CMK (cell line): ENCODE measurements around the gene VPS35.
A peak's percentile ranks its signal among the peaks of the same experiment; 100 is the strongest.

Experiments
- DNase-seq: peaks from one replicate; pipeline ENCODE4 v3.0.0-alpha.2; 2010; ENCODE audit warnings: low read depth

The VPS35 gene

DNA sequence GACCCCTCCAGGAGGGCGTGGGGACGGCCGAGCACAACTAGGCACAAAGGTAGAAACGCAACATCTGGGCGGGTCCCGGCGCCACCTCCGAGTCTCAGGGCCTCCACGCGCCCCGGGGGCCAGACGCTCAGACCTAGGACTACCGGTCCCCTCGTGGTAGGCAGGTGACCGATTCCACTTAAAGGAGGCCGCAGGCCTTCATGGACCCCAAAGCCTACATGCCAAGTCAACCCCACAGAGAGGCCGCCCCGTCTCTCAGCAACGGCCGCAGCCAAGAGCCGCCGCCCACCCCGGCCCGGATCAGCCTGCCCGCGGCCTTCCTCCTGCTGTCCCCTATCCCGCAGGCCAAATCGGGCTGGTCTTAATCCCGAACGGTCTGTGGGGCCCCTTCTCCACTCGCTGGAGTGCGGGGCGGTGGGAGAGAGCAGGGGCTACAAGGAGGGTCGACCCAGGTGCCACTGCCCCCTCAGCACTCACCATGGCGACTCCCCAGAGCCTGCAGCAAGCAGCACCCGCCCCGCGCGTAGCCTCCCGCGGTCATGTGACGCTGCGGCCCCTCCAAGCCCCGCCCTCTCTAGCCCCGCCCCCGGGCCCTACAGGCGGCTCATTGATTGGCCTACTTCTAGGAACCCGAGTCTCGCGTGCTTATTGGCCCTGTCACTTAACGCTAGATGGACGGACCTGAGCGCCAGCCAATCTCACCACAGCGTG lies at the start of gene VPS35:
TSS of gene VPS35 (minus strand) at position 525 of the 711 bp plus-strand sequence. CDS start at position 480, 45 bp downstream.
- DNase-seq = peak; percentile 91

DNA sequence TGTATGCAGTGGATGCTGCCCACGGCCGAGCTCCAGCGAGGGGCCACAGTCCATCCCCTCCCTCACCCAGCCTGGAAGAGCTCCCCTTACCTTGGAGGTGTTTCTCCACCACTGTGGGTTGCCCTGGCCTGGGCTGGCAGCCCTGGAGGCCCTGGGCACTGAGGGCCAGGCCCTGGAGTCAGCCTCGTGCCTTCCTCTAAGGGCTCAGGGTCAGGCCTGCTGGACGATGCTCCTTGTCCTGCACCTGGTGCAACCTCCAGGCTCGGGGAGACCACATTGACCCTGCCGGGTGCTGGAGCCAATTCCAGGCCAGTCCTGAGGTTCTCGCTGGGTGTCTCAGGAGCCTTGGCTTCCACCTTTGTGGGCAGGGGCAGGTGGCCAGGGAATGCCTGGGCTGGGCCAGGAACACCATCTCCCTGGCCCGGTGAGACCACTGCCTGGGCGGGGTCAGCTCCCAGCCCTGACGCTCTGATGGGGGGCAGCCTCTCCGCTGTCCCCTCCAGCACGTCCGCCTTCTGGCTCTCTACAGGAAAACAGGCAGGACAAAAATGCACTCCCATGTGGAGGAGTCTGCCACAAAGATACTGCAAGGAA lies 48.7 kb upstream of the VPS35 start:
- DNase-seq = no peak

DNA sequence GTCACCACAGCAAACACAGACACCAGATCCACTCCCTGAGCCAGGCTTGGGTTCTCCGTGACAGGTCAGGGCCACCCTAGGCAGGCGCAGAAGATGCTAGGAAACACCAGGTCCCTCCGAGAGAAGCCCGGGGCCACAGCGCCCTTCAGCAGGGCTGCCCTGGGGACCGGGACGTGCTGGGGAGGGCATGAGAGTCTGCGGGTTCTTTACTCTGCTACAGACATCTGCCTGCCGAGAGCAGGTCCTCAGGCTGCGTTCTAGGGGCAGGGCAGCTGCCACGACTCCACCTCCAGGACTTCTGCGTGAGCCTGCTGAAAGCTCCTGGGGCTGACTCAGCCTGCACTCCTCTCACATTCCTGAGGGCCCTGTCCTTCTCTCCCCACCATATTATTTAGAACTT lies 47.7 kb upstream of the VPS35 start:
- DNase-seq = no peak

DNA sequence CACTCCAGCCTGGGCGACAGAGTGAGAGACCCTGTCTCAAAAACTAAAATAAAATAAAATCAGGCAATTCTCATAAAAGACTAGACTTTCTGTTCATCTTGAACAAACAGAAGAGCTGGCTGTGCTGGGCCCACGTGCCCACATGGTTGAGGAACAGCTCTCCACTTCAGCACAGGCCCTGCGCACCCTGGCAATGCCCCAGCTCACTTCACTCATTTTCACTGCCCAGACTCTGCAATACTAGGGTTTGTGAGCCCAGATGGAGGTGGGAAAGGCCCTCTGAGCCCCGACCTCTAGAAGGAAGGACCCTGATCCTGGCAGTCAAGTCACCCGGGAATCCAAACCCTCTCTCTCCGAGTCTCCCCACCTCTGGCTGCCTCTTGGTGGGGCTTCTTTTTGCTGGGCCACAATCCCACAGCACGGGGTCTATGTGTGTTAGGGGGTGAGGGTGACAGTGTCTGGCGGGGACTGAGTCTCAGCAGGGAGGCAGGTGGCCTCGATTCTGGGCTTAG lies 44.4 kb upstream of the VPS35 start:
- DNase-seq = no peak

DNA sequence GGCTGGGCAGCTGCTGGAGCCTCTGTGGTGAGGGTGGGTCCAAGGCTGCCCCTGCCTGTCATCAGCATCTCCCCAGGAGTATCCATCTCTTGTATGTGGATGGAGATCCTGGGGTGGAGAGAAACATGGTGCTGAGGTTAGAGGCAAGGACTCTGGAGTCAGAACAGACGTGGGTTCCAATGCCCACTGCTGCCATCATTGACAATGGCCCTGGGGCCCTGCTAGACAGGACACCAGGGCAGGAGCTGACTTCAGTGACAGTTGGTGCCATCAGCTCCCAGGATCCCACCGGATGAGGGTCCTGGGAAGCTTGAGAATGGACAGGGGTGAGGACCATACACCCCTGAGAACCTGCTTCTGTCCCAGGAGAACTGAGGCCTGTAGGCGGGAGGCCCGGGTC lies 43.6 kb upstream of the VPS35 start:
- DNase-seq = no peak

DNA sequence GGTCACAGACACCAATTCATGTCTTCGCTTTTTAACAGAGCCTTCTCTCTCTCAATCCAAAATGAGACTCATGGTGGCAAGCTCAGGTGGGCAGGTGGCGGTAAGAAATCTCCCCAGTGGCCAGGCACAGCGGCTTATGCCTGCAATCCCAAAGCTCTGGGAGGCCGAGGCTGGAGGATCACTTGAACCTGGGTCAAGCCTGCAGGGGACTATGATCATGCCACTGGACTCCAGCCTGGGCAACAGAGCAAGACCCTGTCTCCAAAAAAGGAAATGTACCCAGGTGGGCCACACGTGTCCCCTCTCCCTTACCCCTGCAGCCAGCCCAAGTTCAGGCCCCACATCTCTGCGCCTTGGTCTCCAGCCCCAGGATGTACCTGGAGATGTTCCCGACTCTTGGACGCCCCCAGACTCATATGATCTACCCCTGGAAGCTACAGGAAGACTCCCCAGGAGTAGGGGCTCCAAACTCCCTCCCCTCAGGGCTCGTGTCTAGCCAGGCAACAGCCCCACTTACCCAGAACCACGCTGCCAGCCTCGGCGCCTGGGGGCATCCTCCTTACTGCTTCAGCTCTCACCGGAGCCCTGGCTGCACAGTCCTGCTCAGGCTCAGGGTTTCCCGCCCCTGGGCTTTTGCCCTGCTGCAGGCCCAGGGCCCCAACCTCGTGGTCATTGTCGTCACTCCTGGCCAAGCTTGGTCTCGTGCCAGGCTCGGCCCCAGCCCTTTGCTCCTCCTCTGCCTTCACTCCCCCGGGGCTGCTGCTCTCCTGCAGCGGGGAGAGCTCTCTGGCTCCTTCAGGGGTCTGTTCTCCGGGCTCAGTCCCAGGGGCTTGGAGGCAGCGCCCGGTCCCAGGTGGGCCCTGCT lies 42.9 kb upstream of the VPS35 start:
- no peak for DNase-seq

DNA sequence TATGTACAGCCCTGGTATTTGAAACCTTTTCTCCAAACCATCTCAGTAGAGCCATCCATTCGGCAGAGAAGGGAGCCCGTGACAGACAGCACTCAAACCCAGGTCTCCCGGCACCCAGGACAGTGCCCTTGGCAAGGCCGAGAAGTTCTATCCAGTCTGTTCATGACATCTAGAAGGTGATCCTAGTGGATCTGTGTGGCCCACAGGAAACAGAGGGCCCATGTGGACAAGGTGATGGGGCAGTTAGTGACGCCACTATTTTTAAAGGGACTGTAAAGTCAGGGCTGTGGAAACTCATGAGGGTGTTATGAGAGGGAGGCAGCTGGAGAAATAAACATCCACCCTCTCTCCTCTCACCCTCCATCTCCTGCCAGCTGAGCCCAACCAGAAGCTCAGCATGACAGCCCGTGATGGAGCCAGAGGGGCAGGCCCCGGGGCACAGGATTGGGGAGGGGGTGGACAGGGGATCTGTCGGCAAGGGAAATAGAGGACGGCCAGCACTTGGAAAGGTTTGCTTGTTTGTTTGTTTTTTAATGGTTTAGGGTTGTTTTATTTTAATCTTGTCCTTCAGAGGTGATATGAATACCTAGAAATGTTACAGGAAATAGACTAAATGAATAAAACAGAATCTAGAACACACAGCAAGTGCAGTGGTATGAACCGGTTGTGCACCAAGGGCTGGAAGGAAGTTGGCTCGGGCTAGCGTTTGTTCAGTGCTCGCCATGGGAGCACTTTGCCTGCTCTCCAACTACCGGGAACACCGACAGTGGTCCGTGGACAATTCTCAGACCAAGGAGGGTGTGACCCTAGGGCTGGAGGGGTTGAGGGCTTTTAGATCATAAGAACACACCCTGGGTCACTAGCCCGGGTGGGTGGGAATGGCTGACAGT lies 42.1 kb upstream of the VPS35 start:
- DNase-seq = no peak

DNA sequence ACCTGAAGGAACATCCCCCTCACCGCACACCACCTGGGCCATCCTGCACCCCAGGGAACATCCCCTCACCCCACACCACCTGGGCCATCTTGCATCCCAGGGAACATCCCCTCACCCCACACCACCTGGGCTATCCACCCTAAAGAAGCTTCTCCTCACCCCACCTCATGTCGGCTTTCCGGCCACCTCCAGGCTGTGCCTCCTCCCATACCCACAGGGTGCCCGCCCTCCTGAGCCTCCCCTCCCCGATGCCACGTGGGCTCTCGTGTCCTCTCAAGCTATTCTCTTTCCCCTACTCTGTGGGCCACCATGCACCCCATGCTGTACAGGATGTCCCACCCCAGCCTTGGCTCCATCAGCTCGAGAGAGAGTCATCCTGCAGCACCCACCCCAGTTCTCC lies 41.1 kb upstream of the VPS35 start:
- no peak for DNase-seq

DNA sequence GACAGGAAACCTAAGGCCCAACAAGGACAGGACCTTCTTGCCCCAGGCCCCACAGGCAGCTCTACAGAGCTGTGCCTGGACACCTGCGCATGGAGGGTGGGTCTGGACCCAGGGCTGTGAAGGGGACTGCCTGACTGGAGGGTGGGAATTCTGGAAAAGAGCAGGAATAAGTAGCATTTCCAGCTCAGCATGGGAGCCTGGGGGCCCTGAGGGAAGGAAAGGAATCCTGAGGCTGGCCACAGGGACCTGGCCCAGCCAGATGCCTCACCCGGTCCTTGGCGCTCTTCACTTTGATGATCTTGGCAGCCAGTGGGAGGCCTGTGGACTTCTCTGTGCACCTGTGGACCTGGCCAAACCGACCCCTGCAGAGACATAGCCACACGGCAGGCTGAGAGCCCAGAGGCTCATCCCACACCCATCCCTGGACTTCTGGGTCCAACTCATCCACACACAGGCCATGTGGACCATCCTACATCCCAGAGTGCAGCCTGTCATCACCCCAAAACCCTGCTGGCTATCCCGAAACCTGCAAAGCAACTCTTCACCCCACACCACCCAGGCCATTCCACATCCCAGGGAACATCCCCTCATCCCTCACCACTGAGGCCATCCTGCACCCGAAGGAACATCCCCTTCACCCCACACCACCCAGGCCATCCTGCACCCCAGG lies 40.5 kb upstream of the VPS35 start:
- no peak for DNase-seq

DNA sequence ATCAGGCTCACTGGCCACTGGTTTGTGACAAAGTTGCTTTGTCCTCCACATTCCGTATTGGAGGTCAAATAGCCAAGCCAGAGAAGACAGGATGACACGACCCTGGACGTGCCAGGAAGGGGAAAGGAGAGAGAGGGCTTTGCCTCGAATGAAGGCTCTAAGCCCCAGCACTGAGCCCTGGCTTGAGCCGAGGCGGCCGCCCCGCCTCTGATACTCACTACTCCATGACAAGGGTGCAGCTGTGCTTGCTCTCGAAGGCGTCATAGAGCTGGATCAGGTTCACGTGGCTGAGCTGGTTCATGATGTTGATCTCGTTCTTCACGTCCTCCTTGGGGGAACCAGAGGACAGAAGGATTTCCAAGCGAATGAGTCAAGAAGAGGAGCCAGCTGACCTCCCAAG lies 39.8 kb upstream of the VPS35 start:
- no peak for DNase-seq

DNA sequence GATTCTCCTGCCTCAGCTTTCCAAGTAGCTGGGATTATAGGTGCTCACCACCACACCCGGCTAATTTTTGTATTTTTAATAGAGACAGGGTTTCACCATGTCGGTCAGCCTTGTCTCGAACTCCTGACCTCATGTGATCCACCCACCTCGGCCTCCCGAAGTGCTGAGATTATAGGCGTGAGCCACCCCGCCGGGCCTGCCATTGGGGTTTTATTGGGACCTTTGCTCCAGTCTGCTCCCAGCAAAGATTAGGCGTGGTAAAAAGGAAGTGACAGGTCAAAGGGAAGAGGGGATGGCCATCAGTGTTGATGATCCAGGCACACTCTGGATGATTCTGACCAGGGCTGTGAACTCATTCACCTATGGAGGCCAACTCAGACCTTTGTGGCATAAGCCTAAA lies 38.7 kb upstream of the VPS35 start:
- DNase-seq = no peak

DNA sequence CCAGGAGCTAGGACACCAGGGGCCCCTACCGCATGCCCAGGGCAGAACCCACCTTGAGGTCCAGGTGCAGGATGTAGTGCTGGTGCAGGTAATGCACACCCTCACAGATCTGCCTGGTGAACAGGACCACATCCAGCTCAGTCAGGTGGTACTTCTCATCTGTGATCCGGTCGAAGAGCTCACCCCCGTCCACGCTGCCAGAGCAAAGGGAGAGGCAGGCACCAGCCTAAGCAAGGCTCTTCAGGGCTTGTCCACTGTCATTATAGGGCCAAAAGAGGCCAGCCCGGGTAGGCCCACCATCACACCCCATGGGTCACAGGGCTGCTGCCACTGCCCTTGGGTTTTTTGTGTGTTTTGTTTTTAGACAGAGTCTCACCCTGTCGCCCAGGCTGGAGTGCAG lies 38.2 kb upstream of the VPS35 start:
- no peak for DNase-seq

DNA sequence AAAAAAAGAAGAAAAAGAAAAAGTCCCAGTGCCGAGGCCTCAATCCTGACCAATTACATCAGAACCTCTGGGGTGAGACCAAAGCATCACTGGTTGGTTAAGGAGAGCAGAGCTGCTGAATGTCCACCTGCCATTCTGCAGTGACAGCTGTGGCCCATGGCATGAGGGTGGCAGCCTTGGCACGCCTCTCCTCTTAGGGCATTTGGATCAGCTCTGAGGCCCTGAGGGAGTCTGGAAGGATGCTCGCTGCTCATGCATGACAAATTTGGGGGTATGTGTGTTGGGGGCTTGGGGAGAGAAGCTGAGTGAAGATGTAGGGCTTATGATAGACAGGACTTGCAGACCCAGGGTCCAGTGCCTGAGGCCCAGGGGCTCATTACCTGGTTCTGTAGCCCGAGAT lies 32.9 kb upstream of the VPS35 start:
- no peak for DNase-seq

DNA sequence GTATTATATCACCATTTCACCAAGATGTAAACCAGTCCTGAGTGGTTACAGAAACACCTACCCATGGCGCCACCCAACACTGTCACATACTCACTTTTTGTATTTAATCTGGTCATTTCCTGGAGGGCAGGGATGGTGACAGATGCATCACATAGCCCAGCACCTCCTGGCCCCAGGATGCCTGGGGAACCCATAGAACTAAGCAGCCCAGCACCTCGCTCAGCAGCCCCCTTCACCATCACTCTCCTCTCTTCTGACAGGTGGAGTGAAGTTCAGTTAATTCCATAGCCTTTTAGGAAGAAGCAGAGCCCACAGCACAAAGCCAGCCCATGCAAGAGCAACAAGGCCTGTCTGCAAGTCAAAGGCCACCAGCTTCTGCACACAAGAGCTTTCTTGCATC lies 31.6 kb upstream of the VPS35 start:
- no peak for DNase-seq

DNA sequence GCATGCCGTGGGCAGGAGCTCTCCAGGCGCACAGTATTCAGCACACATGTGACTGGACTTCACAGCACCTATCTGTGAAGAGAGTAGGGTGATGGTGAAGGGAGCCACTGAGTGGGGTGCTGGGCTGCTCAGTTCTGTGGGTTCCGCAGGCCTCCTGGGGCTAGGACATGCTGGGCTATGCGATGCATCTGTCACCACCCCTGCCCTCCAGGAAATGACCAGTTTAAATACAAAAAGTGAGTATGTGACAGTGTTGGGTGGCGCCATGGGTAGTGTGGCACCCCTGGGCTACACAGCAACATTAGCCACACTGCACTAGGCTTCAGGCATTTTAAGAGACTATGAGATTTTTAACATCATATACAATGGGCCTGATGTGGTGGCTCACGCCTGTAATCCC lies 30.6 kb upstream of the VPS35 start:
- DNase-seq = no peak

DNA sequence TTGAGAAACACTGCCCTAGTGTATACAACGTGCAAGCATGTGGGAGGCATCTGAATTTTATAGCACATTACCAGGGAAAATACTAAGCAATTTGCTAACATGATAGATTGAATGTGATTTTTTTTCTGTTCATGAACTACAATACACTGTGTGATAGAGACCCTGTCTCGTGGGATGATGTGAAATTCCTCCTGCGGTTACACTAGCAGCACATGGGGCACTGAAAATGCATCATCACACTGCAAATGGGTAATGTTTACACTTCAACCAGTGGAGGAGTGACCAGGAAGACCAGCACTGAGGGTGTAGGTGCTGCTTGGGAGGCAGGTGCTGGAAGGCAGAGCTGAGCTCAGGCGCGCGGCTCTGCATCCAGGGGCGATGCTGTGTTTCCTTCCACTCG lies 29.2 kb upstream of the VPS35 start:
- no peak for DNase-seq

DNA sequence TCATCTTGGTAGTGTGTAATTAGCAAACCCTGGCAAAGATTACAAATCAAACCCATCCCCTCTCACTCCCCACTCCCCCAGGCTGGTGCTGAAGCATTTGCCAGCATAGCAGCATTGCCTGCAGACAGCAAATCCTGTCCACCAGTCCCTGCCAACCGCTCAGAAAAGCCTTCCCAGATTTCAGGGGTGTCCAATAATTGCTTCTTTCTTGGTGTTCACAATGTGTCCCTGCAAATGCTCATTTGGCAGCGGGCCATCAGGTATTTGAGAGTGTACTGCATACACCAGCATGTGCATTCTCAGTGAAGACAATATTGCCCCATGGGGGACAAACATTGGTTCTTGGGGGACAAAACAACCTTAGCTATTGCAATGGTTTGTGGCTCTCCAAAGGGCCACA lies 28.7 kb upstream of the VPS35 start:
- no peak for DNase-seq

DNA sequence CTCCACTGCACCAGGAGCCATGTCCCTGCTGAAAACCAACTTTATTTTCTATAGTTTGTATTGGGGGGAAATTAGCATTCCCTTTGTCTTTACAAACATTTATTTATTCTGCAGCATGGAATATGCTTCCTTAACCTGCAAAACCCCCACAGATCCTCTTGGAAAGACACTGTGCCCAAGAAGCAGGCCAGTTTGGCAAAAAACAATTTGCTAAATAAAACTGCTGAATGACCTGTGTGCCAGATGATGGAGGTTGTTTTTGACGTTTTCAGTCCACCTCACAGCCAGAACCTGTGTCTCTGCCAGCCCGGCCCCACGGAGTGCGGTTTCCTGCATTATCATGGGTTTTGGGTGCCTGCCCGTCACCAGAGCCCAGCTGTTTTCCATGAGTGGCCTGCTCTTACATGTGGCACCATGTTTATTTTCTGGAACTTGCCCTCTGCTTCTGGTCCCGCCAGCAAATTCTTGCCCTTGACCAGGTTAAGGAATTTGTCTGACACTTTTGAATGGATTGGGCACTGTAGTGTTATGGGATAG lies 26.9 kb upstream of the VPS35 start:
- no peak for DNase-seq

DNA sequence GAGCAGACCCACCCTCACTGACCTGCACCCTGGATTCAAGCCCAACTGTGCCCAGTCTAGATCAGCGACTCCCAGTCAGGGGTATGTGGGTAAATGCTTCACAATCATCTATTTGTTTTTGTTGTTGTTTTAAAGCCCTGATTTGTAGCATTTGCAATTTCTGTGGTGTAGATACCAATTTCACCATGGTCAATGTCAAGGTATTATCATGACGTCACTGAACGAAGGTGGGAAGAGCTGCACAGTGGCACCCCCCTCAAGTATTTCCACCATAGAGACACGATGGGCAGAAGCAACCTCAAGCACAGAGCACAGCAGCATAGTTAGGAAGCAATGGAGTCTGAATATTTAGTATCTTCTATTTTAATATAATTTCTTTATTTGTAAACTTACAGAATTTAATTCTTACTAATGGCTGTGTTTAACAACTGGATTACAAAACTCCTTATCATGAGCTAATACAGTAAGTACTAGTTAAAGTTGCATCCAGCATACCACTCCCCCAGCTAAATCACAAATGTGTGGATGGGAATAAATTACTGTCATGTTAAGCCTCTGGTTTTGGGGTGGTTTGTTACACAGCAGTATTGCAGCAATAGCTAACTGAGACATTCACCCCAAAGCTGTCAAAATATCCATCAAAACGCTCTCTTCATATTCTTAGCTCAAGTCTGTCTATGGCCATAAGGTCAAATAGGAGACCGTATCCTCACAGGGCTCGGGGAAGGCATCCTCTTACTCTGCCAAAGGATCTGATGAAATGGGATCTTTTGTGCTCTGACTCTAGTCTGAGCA lies 26.0 kb upstream of the VPS35 start:
- no peak for DNase-seq

DNA sequence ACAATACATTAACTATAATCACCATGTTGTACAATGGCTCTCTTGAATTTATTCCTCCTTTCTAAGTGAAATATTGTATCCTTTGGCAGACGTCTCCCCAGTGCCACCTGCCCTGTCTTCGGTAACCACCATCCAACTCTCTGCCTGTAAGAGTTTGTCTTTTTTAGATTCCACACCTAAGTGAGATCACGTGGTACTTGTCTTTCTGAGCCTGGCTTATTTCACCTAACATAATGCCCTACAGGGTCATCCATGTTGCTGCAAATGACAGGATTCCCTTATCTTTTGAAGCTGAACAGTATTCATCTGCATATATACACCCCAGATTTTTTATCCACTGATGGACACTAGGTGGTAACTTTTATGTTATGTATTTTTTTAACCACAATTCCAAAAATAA lies 24.7 kb upstream of the VPS35 start:
- no peak for DNase-seq
